Activated CD4-positive, alpha-beta T cell treated with anti-CD3 and anti-CD28 coated beads, Interleukin-2, amount 10 ng/mL, durations not matched to agents 7 days and 5 days (primary cell): ENCODE measurements around the gene SLC8A1. TPM values are rescaled to one million over a fixed set of nuclear protein-coding genes. Genes with fewer than 3 reads are reported as not detected.
A peak's percentile ranks its signal among the peaks of the same experiment; 100 is the strongest.

Source experiments
- CTCF ChIA-PET: fragments of 350-600 bp; sonication (Branson Sonifier 250); formaldehyde crosslinking; loops from one replicate; lab custom pipeline; 2021; ENCODE audit warnings: antibody characterized with exemption; lab: Charles Lee
- POLR2A ChIA-PET: fragments of 350-600 bp; sonication (Branson Sonifier 250); formaldehyde crosslinking; loops from one replicate; lab custom pipeline; 2021; ENCODE audit warnings: antibody characterized with exemption; lab: Charles Lee
- DNase-seq: peaks from one replicate; pipeline ENCODE4 v3.0.0-alpha.2; 2020
- H3K27ac Mint-ChIP-seq: one replicate; pipeline ENCODE4 v1.8.0; 2021; ENCODE audit warnings: mild to moderate bottlenecking, moderate library complexity, mixed read lengths
- H3K27me3 Mint-ChIP-seq: one replicate; pipeline ENCODE4 v1.8.0; 2021; ENCODE audit warnings: mixed read lengths
- H3K36me3 Mint-ChIP-seq: one replicate; pipeline ENCODE4 v1.8.0; 2021; ENCODE audit warnings: low read depth, mixed read lengths
- H3K4me1 Mint-ChIP-seq: one replicate; pipeline ENCODE4 v1.8.0; 2021; ENCODE audit warnings: mixed read lengths
- H3K4me3 Mint-ChIP-seq: one replicate; pipeline ENCODE4 v1.8.0; 2021; ENCODE audit warnings: mild to moderate bottlenecking, moderate library complexity, mixed read lengths
- H3K9me3 Mint-ChIP-seq: one replicate; pipeline ENCODE4 v1.8.0; 2021; ENCODE audit warnings: mixed read lengths
- total RNA-seq, 2 experiments: library from RNA; stranded (reverse); gene quantifications; one replicate each; pipeline ENCODE4 v1.2.3, GENCODE V29; 2021

The SLC8A1 gene
- total RNA-seq, 2 experiments from 2014 or later: 0.50 to 0.56 TPM

- ChIA-PET CTCF (no interaction called here), POLR2A (no interaction called here)
- Mint-ChIP-seq H3K9me3 (no peaks in the 10 kb centered on the region), H3K4me1 (peaks cover 6% of the 10 kb centered on the region), H3K27ac (no peak overlapping the region), H3K27me3 (no peaks in the 10 kb centered on the region), H3K36me3 (no peaks in the 10 kb centered on the region), H3K4me3 (no peak overlapping the region)
- DNase-seq: no peak
These were observed 322.2 kb downstream of the SLC8A1 start for GRCh38 chr2:40129725-40130124.

- Mint-ChIP-seq H3K9me3 (no peaks in the 10 kb centered on the region), H3K27ac (no peak overlapping the region), H3K36me3 (no peaks in the 10 kb centered on the region), H3K4me1 (peaks cover 6% of the 10 kb centered on the region), H3K27me3 (no peaks in the 10 kb centered on the region), H3K4me3 (no peak overlapping the region)
- ChIA-PET POLR2A (no interaction called here), CTCF (no interaction called here)
- DNase-seq: no peak
These were observed 323.1 kb downstream of the SLC8A1 start for GRCh38 chr2:40128796-40129195.

GRCh38 chr2:40127890-40128557 is 323.9 kb downstream of the SLC8A1 start:
- no peaks in the 10 kb centered on the region for H3K27me3 Mint-ChIP-seq
- H3K4me1 Mint-ChIP-seq: peaks cover 6% of the 10 kb centered on the region
- no peaks in the 10 kb centered on the region for H3K36me3 Mint-ChIP-seq
- ChIA-PET CTCF (interaction anchor here (1.2 kb wide), 1 partner anchor 8 kb away, joined by 3 read pairs; no protein-coding TSS in a partner anchor), POLR2A (no interaction called here)
- DNase-seq: no peak
- H3K4me3 Mint-ChIP-seq: no peak overlapping the region
- H3K9me3 Mint-ChIP-seq: no peaks in the 10 kb centered on the region
- H3K27ac Mint-ChIP-seq: no peak overlapping the region

- DNase-seq: peak; percentile 17
- H3K27ac Mint-ChIP-seq: no peak overlapping the region
- ChIA-PET POLR2A (no interaction called here), CTCF (interaction anchor here (1.2 kb wide), 1 partner anchor 9 kb away, joined by 3 read pairs; no protein-coding TSS in a partner anchor)
- H3K4me3 Mint-ChIP-seq: no peak overlapping the region
- H3K36me3 Mint-ChIP-seq: no peaks in the 10 kb centered on the region
- no peaks in the 10 kb centered on the region for H3K27me3 Mint-ChIP-seq
- H3K9me3 Mint-ChIP-seq: no peaks in the 10 kb centered on the region
- peaks cover 6% of the 10 kb centered on the region for H3K4me1 Mint-ChIP-seq
These were observed 324.7 kb downstream of the SLC8A1 start for GRCh38 chr2:40127146-40127545.

GRCh38 chr2:40126006-40126405 is 325.9 kb downstream of the SLC8A1 start:
- Mint-ChIP-seq H3K27me3 (no peaks in the 10 kb centered on the region), H3K9me3 (no peaks in the 10 kb centered on the region), H3K27ac (no peak overlapping the region), H3K4me3 (no peak overlapping the region), H3K4me1 (peaks cover 6% of the 10 kb centered on the region), H3K36me3 (no peaks in the 10 kb centered on the region)
- POLR2A ChIA-PET: no interaction called here
- CTCF ChIA-PET: no interaction called here
- DNase-seq: no peak

GRCh38 chr2:40123746-40124145 is 328.1 kb downstream of the SLC8A1 start:
- Mint-ChIP-seq H3K9me3 (no peaks in the 10 kb centered on the region), H3K36me3 (no peaks in the 10 kb centered on the region), H3K4me3 (no peak overlapping the region), H3K27ac (no peak overlapping the region), H3K27me3 (no peaks in the 10 kb centered on the region), H3K4me1 (peaks cover 6% of the 10 kb centered on the region)
- ChIA-PET CTCF (no interaction called here), POLR2A (no interaction called here)
- no peak for DNase-seq

- ChIA-PET POLR2A (no interaction called here), CTCF (no interaction called here)
- Mint-ChIP-seq H3K27me3 (no peaks in the 10 kb centered on the region), H3K9me3 (no peaks in the 10 kb centered on the region), H3K27ac (no peak overlapping the region), H3K4me3 (no peak overlapping the region), H3K36me3 (no peaks in the 10 kb centered on the region), H3K4me1 (peaks cover 6% of the 10 kb centered on the region)
- DNase-seq: no peak
These were observed 328.6 kb downstream of the SLC8A1 start for GRCh38 chr2:40123326-40123725.

- Mint-ChIP-seq H3K27me3 (no peaks in the 10 kb centered on the region), H3K4me1 (no peaks in the 10 kb centered on the region), H3K9me3 (no peaks in the 10 kb centered on the region), H3K27ac (no peak overlapping the region), H3K36me3 (no peaks in the 10 kb centered on the region), H3K4me3 (no peak overlapping the region)
- POLR2A ChIA-PET: no interaction called here
- CTCF ChIA-PET: no interaction called here
- no peak for DNase-seq
These were observed 330.9 kb downstream of the SLC8A1 start for GRCh38 chr2:40120957-40121356.

GRCh38 chr2:40120026-40120425 is 331.9 kb downstream of the SLC8A1 start:
- POLR2A ChIA-PET: no interaction called here
- no peak for DNase-seq
- Mint-ChIP-seq H3K4me3 (no peak overlapping the region), H3K27ac (no peak overlapping the region), H3K9me3 (peaks cover 2% of the 10 kb centered on the region), H3K36me3 (no peaks in the 10 kb centered on the region), H3K27me3 (no peaks in the 10 kb centered on the region), H3K4me1 (no peaks in the 10 kb centered on the region)
- CTCF ChIA-PET: no interaction called here

- Mint-ChIP-seq H3K4me3 (no peak overlapping the region), H3K4me1 (no peaks in the 10 kb centered on the region), H3K27ac (no peak overlapping the region), H3K9me3 (peaks cover 2% of the 10 kb centered on the region), H3K27me3 (no peaks in the 10 kb centered on the region), H3K36me3 (no peaks in the 10 kb centered on the region)
- CTCF ChIA-PET: no interaction called here
- POLR2A ChIA-PET: no interaction called here
- no peak for DNase-seq
These were observed 333.3 kb downstream of the SLC8A1 start for GRCh38 chr2:40118622-40119021.

GRCh38 chr2:40115894-40116293 is 336.0 kb downstream of the SLC8A1 start:
- peaks cover 2% of the 10 kb centered on the region for H3K9me3 Mint-ChIP-seq
- no peaks in the 10 kb centered on the region for H3K36me3 Mint-ChIP-seq
- no peaks in the 10 kb centered on the region for H3K4me1 Mint-ChIP-seq
- no peaks in the 10 kb centered on the region for H3K27me3 Mint-ChIP-seq
- POLR2A ChIA-PET: no interaction called here
- no peak overlapping the region for H3K27ac Mint-ChIP-seq
- H3K4me3 Mint-ChIP-seq: no peak overlapping the region
- CTCF ChIA-PET: no interaction called here
- no peak for DNase-seq

- no peak for DNase-seq
- Mint-ChIP-seq H3K36me3 (no peaks in the 10 kb centered on the region), H3K4me3 (no peak overlapping the region), H3K9me3 (peaks cover 2% of the 10 kb centered on the region), H3K27me3 (no peaks in the 10 kb centered on the region), H3K4me1 (no peaks in the 10 kb centered on the region), H3K27ac (no peak overlapping the region)
- POLR2A ChIA-PET: no interaction called here
- CTCF ChIA-PET: no interaction called here
These were observed 336.5 kb downstream of the SLC8A1 start for GRCh38 chr2:40115348-40115747.

- H3K27ac Mint-ChIP-seq: no peak overlapping the region
- no peaks in the 10 kb centered on the region for H3K36me3 Mint-ChIP-seq
- H3K4me1 Mint-ChIP-seq: no peaks in the 10 kb centered on the region
- no peaks in the 10 kb centered on the region for H3K27me3 Mint-ChIP-seq
- DNase-seq: no peak
- ChIA-PET POLR2A (no interaction called here), CTCF (interaction anchor here (1.1 kb wide), 1 partner anchor 149 kb away, joined by 3 read pairs; no protein-coding TSS in a partner anchor)
- no peak overlapping the region for H3K4me3 Mint-ChIP-seq
- H3K9me3 Mint-ChIP-seq: peaks cover 2% of the 10 kb centered on the region
These were observed 337.9 kb downstream of the SLC8A1 start for GRCh38 chr2:40113997-40114396.
